Activated T-cell treated with anti-CD3 and anti-CD28 coated beads for 1 hour (primary cell): ENCODE results near the gene PLEKHH1.

Source experiments
- DNase-seq: peaks from one replicate; pipeline ENCODE4 v3.0.0-alpha.2; 2020; ENCODE audit warnings: low read depth

PLEKHH1 gene

GRCh38 chr14:67510836-67511235 is 22.3 kb upstream of the PLEKHH1 start:
- DNase-seq = no peak

GRCh38 chr14:67512463-67513310 is 20.4 kb upstream of the PLEKHH1 start:
- no peak for DNase-seq

GRCh38 chr14:67513631-67514108 is 19.4 kb upstream of the PLEKHH1 start:
- DNase-seq = no peak

- DNase-seq = no peak
Observed at GRCh38 chr14:67514203-67514607, 18.9 kb upstream of the PLEKHH1 start.

GRCh38 chr14:67514650-67515385 is 18.3 kb upstream of the PLEKHH1 start:
- no peak for DNase-seq

- peak; percentile 23 for DNase-seq
Observed at GRCh38 chr14:67515386-67516079, 17.6 kb upstream of the PLEKHH1 start.

GRCh38 chr14:67516676-67517075 is 16.4 kb upstream of the PLEKHH1 start:
- no peak for DNase-seq

GRCh38 chr14:67517083-67517482 is 16.0 kb upstream of the PLEKHH1 start:
- DNase-seq = no peak

- no peak for DNase-seq
Observed at GRCh38 chr14:67519406-67519805, 13.7 kb upstream of the PLEKHH1 start.

- DNase-seq = no peak
Observed at GRCh38 chr14:67520482-67520881, 12.6 kb upstream of the PLEKHH1 start.

- DNase-seq = no peak
Observed at GRCh38 chr14:67522270-67522669, 10.8 kb upstream of the PLEKHH1 start.

GRCh38 chr14:67523764-67524633 is 9.1 kb upstream of the PLEKHH1 start:
- no peak for DNase-seq

GRCh38 chr14:67524634-67524963 is 8.5 kb upstream of the PLEKHH1 start:
- no peak for DNase-seq

GRCh38 chr14:67525389-67525788 is 7.7 kb upstream of the PLEKHH1 start:
- DNase-seq = no peak

GRCh38 chr14:67526181-67526580 is 6.9 kb upstream of the PLEKHH1 start:
- no peak for DNase-seq

GRCh38 chr14:67526676-67527459 is 6.2 kb upstream of the PLEKHH1 start:
- DNase-seq = no peak

GRCh38 chr14:67527756-67528155 is 5.3 kb upstream of the PLEKHH1 start:
- DNase-seq = no peak

GRCh38 chr14:67528276-67528675 is 4.8 kb upstream of the PLEKHH1 start:
- DNase-seq = no peak

GRCh38 chr14:67529947-67530935 is 2.8 kb upstream of the PLEKHH1 start:
- no peak for DNase-seq

- no peak for DNase-seq
Observed at GRCh38 chr14:67532606-67532997, 488 bp upstream of the PLEKHH1 start.
